GM18502 (cell line): ENCODE data around the gene SCIMP.
"Not testable (repeated sequence)": the region's sequence is repeated elsewhere in the genome, so short reads cannot be mapped to it uniquely, and the experiment has no call there.

Experiments
- ATAC-seq: cut with Tn5 transposase; IDR thresholded peaks from one replicate; pipeline ENCODE4 v1.9.1; 2021; ENCODE audit warnings: mild to moderate bottlenecking; ENCODE audit not compliant: unreplicated experiment, poor library complexity

Gene SCIMP

GRCh38 chr17:5239769-5240168 is 5.1 kb upstream of the SCIMP start:
- ATAC-seq, result not testable (repeated sequence)

GRCh38 chr17:5238333-5238732 is 3.7 kb upstream of the SCIMP start:
- ATAC-seq, result no peak

GRCh38 chr17:5237541-5238016 is 2.9 kb upstream of the SCIMP start:
- ATAC-seq, result no peak

GRCh38 chr17:5236938-5237540 is 2.4 kb upstream of the SCIMP start:
- ATAC-seq, result no peak

- ATAC-seq, result not testable (repeated sequence)
Measured at GRCh38 chr17:5233492-5233891, 1.2 kb downstream of the SCIMP start.

- ATAC-seq, result no peak
Measured at GRCh38 chr17:5226940-5227878, 7.5 kb downstream of the SCIMP start.

GRCh38 chr17:5225668-5226457 is 8.8 kb downstream of the SCIMP start:
- peak; percentile 36 for ATAC-seq

GRCh38 chr17:5221912-5222311 is 12.7 kb downstream of the SCIMP start:
- not testable (repeated sequence) for ATAC-seq

- no peak for ATAC-seq
Measured at GRCh38 chr17:5220074-5220473, 14.6 kb downstream of the SCIMP start.

- ATAC-seq, result no peak
Measured at GRCh38 chr17:5219536-5219935, 15.1 kb downstream of the SCIMP start.

- ATAC-seq, result not testable (repeated sequence)
Measured at GRCh38 chr17:5217562-5217961, 17.1 kb downstream of the SCIMP start.

GRCh38 chr17:5211458-5211857 is 23.2 kb downstream of the SCIMP start:
- ATAC-seq, result no peak

- ATAC-seq, result no peak
Measured at GRCh38 chr17:5210614-5211252, 23.9 kb downstream of the SCIMP start.

- ATAC-seq, result no peak
Measured at GRCh38 chr17:5210091-5210490, 24.6 kb downstream of the SCIMP start.

- no peak for ATAC-seq
Measured at GRCh38 chr17:5209396-5209795, 25.3 kb downstream of the SCIMP start.

GRCh38 chr17:5203908-5204294 is 30.8 kb downstream of the SCIMP start:
- ATAC-seq, result no peak

GRCh38 chr17:5203178-5203907 is 31.3 kb downstream of the SCIMP start:
- ATAC-seq, result no peak

GRCh38 chr17:5201011-5201410 is 33.6 kb downstream of the SCIMP start:
- ATAC-seq, result no peak

GRCh38 chr17:5200360-5200759 is 34.3 kb downstream of the SCIMP start:
- ATAC-seq, result no peak

GRCh38 chr17:5198472-5198871 is 36.2 kb downstream of the SCIMP start:
- ATAC-seq, result no peak
